Activated gamma-delta T cell (primary cell): ENCODE results near the gene PPP6R1.
"Not testable (repeated sequence)": the region's sequence is repeated elsewhere in the genome, so short reads cannot be mapped to it uniquely, and the experiment has no call there.

Source experiments
- DNase-seq: peaks from one replicate; lab custom pipeline; 2025; lab: John Stamatoyannopoulos, UW

Gene PPP6R1

DNA sequence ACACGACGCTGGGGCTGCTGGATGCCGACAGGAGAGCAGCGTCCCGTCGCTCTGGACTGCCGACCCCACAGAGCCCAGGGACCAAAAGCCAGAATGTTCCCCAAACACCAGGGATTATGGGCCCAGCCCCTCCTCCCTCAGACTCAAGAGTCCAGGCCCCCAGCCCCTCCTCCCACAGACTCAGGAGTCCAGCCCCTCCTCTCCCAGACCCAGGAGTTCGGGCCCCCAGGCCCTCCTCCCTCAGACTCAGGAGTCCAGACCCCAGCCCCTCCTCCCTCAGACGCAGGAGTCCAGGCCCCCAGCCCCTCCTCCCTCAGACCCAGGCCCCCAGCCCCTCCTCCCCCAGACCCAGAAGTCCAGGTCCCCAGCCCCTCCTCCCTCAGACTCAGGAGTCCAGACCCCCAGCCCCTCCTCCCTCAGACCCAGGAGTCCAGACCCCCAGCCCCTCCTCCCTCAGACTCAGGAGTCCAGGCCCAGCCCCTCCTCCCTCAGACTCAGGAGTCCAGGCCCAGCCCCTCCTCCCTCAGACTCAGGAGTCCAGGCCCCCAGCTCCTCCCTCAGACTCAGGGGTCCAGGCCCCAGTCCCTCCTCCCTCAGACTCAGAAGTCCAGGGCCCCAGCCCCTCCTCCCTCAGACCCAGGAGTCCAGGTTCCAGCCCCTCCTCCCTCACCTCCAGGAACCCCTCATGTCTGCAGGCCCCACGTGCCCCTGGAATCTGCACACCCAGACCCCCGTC is 34.0 kb downstream of the PPP6R1 start:
- DNase-seq, result not testable (repeated sequence)

- DNase-seq, result no peak
These were observed 34.7 kb downstream of the PPP6R1 start for GRCh38 chr19:55224038-55224665.

DNA sequence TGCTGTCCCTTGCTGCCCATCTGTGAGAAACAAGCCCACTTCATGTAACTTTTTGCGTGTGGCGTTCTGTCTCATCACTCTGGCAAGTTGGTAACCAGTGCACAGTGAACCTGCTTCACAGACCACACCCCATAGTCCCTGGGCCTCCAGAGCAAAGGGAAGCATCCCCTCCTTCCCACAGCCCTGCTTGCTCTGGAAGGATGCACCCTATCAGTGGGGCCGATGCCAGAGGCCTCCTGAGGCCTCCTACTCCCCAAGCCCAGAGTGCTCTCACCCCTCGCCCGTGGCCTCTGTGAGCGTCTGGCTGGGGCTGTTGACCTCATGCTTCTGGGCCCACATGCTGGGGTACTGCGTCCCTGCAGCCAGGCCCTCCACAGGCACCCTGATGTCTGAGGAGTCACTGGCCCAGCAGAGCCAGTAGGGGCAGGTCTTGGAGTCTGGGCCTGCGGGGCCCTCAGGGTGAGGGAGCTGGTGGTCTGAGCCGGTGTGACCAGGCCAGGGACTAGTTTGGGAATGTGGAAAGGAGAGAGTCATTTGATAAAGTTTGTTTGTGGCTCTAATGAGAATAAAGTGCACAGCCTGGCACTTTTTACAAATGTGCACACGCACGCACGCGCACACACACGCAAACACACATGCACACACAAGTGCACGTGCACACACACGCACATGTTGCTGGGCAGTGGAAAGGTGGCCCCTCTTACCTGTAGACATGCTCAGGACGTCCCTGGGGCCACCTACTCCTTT is 35.4 kb downstream of the PPP6R1 start:
- no peak for DNase-seq

GRCh38 chr19:55220525-55220924 is 38.3 kb downstream of the PPP6R1 start:
- no peak for DNase-seq

- DNase-seq, result no peak
These were observed 42.2 kb downstream of the PPP6R1 start for GRCh38 chr19:55216461-55217198.

DNA sequence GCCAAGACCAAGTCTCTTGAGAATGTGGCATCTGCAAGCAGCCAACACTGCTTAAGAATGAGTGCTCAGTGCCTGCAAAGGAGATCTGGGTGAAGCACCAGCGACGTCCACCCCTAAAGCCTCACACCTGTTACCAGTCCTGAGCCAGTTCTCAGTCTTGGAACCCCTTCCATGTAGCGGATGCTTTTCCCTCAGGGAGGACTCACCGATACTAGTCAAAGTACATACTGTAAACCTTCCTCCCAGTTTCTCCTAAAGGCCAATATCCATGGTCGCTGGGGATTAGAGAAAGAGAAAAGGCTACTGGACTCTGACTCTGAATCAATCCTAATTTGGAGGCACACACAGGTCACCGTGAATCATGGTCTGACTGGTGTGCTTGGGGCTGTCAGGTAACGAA is 45.3 kb downstream of the PPP6R1 start:
- DNase-seq, result no peak

DNA sequence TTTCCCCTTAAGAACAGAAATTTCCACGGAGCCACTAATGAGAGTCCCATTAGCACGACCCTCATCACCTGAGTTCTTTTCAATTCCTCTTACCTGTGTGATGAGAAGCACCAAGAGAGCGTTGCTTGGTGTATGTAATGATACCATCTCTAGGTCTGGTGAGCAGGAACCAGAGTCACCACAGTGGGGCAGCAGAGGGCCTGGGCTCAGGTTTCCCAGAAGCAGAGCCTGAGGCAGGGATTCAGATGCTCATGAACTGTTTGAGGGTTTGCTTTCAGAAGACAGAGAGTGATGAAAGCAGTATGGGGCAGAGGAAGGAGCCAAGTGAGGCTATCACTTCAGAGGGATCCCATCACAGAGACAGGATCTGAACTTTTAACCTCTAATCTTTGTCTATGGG is 46.4 kb downstream of the PPP6R1 start:
- DNase-seq, result no peak

GRCh38 chr19:55209693-55210472 is 48.9 kb downstream of the PPP6R1 start:
- DNase-seq, result no peak

- no peak for DNase-seq
These were observed 49.7 kb downstream of the PPP6R1 start, which contains the start of gene PTPRH for GRCh38 chr19:55208880-55209692. TSS of gene PTPRH (minus strand) at chr19:55209501. CDS start at chr19:55209433, 68 bp downstream.

DNA sequence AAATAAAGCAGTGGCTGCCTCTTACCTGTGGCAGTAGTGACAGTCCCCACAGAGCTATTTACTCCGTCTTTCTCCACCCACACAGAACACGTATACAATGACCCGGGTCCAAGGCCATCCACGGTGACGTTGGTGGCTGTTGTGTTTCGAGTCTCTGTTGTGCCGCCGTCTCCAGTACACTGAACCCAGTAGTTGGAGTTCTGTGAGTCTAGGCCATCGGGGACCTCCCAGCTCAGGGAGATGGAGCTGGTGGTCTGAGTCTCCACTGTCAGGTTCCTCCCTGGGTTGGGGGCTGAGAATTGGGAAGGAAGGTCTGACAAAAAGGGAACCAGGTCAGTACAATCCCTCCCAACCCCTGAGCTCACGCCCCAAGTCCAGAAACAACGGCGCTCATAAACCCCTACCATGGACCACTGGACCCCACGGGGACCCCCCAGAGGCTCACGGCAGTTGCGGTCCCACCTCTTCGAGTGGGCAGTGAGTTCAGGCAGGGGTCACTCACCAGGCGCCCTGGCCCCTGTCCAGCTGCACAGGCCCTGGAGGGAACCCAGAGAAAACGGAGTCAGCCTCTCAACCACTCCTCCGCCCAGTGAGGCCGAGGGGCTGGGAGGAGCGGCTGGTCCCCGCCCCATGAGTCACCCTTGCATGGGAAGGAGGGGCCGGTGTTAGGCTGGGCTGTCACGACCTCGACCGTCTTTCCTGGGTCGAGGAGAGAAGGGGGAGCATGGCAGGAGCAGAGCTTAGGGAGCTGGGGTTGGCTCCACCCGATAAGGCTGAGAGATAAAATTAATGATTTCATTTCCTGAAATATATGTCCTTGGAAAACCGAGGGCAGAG is 51.9 kb downstream of the PPP6R1 start:
- no peak for DNase-seq

GRCh38 chr19:55202199-55202598 is 56.6 kb downstream of the PPP6R1 start:
- not testable (repeated sequence) for DNase-seq

- no peak for DNase-seq
These were observed 59.1 kb downstream of the PPP6R1 start for GRCh38 chr19:55199620-55200204.

DNA sequence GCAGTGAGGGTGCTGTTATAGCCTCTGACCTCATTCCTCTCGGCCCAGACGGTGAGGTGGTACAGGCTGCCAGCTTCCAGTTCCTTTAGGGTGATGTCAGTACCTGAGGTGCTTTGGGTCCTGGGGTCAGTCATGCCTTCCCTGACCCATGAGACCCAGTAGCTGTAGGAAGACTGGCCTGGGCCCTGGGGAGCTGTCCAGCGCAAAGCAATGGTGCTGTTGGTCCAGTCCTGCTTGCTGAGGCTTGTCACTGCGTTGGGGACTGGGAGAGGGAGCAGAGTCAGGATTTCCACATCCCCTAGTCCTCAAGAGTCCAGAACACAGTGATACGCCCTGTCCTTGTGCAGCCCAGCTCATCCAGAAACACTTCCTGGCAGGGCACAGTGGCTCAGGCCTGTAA is 60.2 kb downstream of the PPP6R1 start:
- no peak for DNase-seq

- no peak for DNase-seq
These were observed 61.3 kb downstream of the PPP6R1 start for GRCh38 chr19:55197528-55197927.

GRCh38 chr19:55196803-55197202 is 62.0 kb downstream of the PPP6R1 start:
- DNase-seq, result no peak

- DNase-seq, result no peak
These were observed 65.3 kb downstream of the PPP6R1 start for GRCh38 chr19:55193481-55193880.

DNA sequence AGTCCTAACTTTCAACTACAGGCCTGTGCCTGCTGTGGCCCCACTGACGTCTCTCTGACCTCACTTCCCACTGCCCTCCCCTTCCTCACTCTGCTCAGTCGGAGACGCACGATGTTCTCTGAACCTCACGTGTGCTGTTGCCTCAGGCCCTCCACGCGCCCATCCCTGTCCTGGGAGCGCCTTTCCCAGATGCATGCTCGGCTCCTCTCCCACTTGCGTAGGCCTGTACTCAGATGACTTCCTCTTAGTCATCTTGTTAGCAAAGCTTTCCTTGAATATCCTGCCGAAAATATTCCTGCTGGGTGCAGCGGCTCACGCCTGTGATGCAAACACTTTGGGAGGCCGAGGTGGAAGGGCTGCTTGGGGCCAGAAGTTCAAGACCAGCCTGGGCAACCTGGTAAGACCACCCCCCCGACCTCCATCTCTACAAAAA is 69.4 kb downstream of the PPP6R1 start:
- DNase-seq, result no peak

GRCh38 chr19:55188625-55189024 is 70.2 kb downstream of the PPP6R1 start:
- DNase-seq, result no peak

DNA sequence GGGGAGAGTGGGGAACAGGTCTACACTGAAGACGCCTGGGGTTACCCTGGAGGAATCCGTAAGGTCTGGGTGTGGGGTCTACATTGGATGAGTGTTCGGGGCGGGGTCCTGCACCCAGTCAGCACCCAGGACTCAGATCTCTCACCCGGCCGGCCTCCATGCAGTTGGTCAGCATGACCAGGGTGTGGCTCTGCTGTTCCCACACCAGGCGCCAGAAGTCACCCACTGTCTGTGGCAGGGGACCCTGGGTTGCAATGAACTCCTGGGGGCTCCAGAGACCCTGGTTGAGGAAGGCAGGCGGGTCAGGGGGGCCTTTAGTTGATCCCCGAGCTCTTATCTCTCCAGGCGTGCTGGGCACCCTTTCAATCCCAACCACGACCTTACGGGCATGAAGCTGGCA is 72.7 kb downstream of the PPP6R1 start:
- no peak for DNase-seq
